Measurements from ENCODE around the gene NLGN2. TPM values are rescaled to one million over a fixed set of nuclear protein-coding genes. Genes with fewer than 3 reads are reported as not detected.

Gene NLGN2
- total and polyA plus RNA-seq, 2 of the 8 experiments (the other 6 are each of a cell fraction or from before 2014, with no cell fraction given): 21.2 to 62.8 TPM

GRCh38 chr17:7419819-7420610, 12.4 kb downstream of the NLGN2 start, which contains the start of gene SPEM1 (continued):
- TF ChIP-seq CHD1 (IDR thresholded peaks at IDR 0.05; ENCODE audit: low read depth, low read length): no peak
